ACC112 (cell line): ENCODE data around the gene MZB1.
A peak's percentile ranks its signal among the peaks of the same experiment; 100 is the strongest.
"Not testable (repeated sequence)": the region's sequence is repeated elsewhere in the genome, so short reads cannot be mapped to it uniquely, and the experiment has no call there.

Experiments used
- H2AFZ ChIP-seq: fragments of 200-600 bp; sonication (generic); one replicate; pipeline ENCODE4 v1.6.0; 2017; ENCODE audit warnings: antibody characterized with exemption, low read length; ENCODE audit not compliant: unreplicated experiment
- H3K27ac ChIP-seq: fragments of 200-600 bp; sonication (generic); 2 replicates; pipeline ENCODE4 v1.5.1; 2014; ENCODE audit warnings: low read depth, mild to moderate bottlenecking, antibody characterized with exemption, low read length, moderate library complexity
- H3K27me3 ChIP-seq: fragments of 200-600 bp; sonication (generic); 2 replicates; pipeline ENCODE4 v1.6.1; 2014; ENCODE audit warnings: mild to moderate bottlenecking, antibody characterized with exemption, low read length, moderate library complexity, mixed read lengths; ENCODE audit not compliant: insufficient read depth
- H3K36me3 ChIP-seq: fragments of 200-600 bp; sonication (generic); 2 replicates; pipeline ENCODE4 v1.6.1; 2016; ENCODE audit warnings: mild to moderate bottlenecking, antibody characterized with exemption, low read length, moderate library complexity, mixed read lengths; ENCODE audit not compliant: insufficient read depth
- H3K4me1 ChIP-seq: fragments of 200-600 bp; sonication (generic); one replicate; pipeline ENCODE4 v1.6.1; 2016; ENCODE audit warnings: low read length, mixed read lengths; ENCODE audit not compliant: insufficient read depth, unreplicated experiment, control insufficient read depth
- H3K4me3 ChIP-seq: fragments of 200-600 bp; sonication (generic); 2 replicates; pipeline ENCODE4 v1.5.1; 2014; ENCODE audit warnings: mild to moderate bottlenecking, low read depth, low read length
- H3K79me2 ChIP-seq: fragments of 200-600 bp; sonication (generic); one replicate; pipeline ENCODE4 v1.6.0; 2016; ENCODE audit warnings: low read length; ENCODE audit not compliant: control insufficient read depth, unreplicated experiment, insufficient read depth

MZB1 gene

GRCh38 chr5:139410121-139410992 lies 20.6 kb upstream of the MZB1 start:
- H3K27me3 ChIP-seq = no peaks in the 10 kb centered on the region
- H3K4me3 ChIP-seq = no peak overlapping the region
- H2AFZ ChIP-seq = no peak overlapping the region
- H3K27ac ChIP-seq = no peak overlapping the region
- H3K36me3 ChIP-seq = no peaks in the 10 kb centered on the region
- H3K79me2 ChIP-seq = no peaks in the 10 kb centered on the region
- H3K4me1 ChIP-seq = no peaks in the 10 kb centered on the region

GRCh38 chr5:139409116-139409515 lies 19.4 kb upstream of the MZB1 start:
- not testable (repeated sequence) for H3K4me1 ChIP-seq, H3K27ac ChIP-seq, H3K27me3 ChIP-seq

GRCh38 chr5:139408191-139408590 lies 18.5 kb upstream of the MZB1 start:
- H3K79me2 ChIP-seq = no peaks in the 10 kb centered on the region
- H3K4me3 ChIP-seq = no peak overlapping the region
- no peaks in the 10 kb centered on the region for H3K27me3 ChIP-seq
- H2AFZ ChIP-seq = no peak overlapping the region
- no peak overlapping the region for H3K27ac ChIP-seq
- H3K4me1 ChIP-seq = peaks cover 6% of the 10 kb centered on the region
- no peaks in the 10 kb centered on the region for H3K36me3 ChIP-seq

More at GRCh38 chr5:139409116-139409515, 19.4 kb upstream of the MZB1 start:
- H3K4me3 ChIP-seq, H3K79me2 ChIP-seq, H2AFZ ChIP-seq, H3K36me3 ChIP-seq: not testable (repeated sequence)

- H2AFZ ChIP-seq = no peak overlapping the region
These were observed 17.8 kb upstream of the MZB1 start for GRCh38 chr5:139407517-139407916.

GRCh38 chr5:139406963-139407362 lies 17.2 kb upstream of the MZB1 start:
- no peak overlapping the region for H3K4me3 ChIP-seq
- no peak overlapping the region for H3K27ac ChIP-seq
- peaks cover 11% of the 10 kb centered on the region for H3K4me1 ChIP-seq
- H3K36me3 ChIP-seq = no peaks in the 10 kb centered on the region
- H3K27me3 ChIP-seq = no peaks in the 10 kb centered on the region
- no peak overlapping the region for H2AFZ ChIP-seq
- no peaks in the 10 kb centered on the region for H3K79me2 ChIP-seq

More at GRCh38 chr5:139407517-139407916, 17.8 kb upstream of the MZB1 start:
- Histone ChIP-seq H3K4me3 (no peak overlapping the region), H3K4me1 (peaks cover 11% of the 10 kb centered on the region), H3K27me3 (no peaks in the 10 kb centered on the region), H3K36me3 (no peaks in the 10 kb centered on the region), H3K79me2 (no peaks in the 10 kb centered on the region), H3K27ac (no peak overlapping the region)

DNA sequence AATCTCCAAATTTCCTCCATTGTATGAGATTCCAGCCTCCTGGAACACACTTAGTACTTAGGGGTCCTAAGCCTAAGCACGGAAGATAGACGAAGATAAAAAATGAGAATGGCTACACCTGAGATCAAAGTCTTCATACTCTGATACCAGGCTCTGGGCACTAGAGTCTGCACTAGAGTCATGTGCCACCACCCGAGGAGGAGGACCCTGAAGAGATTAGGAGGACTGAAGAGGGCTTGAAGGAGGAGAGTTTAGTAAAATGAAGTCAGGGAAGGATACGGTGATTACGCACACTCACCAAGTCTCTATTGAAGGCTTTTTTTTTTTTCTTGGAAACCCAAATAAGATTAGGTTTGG lies 14.7 kb upstream of the MZB1 start:
- Histone ChIP-seq H3K4me3 (peak overlapping the region; percentile 75), H3K27me3 (no peaks in the 10 kb centered on the region), H3K36me3 (no peaks in the 10 kb centered on the region), H3K4me1 (peaks cover 11% of the 10 kb centered on the region), H3K27ac (peak overlapping the region; percentile 90), H3K79me2 (no peaks in the 10 kb centered on the region), H2AFZ (peak overlapping the region; percentile 84)

- peak within 1 kb of the TSS; percentile 75 for H3K4me3 ChIP-seq
- peak within 1 kb of the TSS; percentile 84 for H2AFZ ChIP-seq
- H3K4me1 ChIP-seq = peaks cover 11% of the 10 kb centered on the region
- H3K27ac ChIP-seq = peak within 1 kb of the TSS; percentile 90
- no peaks in the 10 kb centered on the region for H3K27me3 ChIP-seq
- H3K79me2 ChIP-seq = no peaks in the 10 kb centered on the region
- H3K36me3 ChIP-seq = no peaks in the 10 kb centered on the region
These were observed 14.2 kb upstream of the MZB1 start, which contains the start of gene SPATA24 for GRCh38 chr5:139403787-139404483. Gene SPATA24, minus strand, starts transcription at chr5:139404089. Its CDS starts 29 bp downstream, at chr5:139404060.

GRCh38 chr5:139403418-139403786 lies 13.7 kb upstream of the MZB1 start:
- Histone ChIP-seq H3K4me3 (peak overlapping the region; percentile 75), H3K36me3 (no peaks in the 10 kb centered on the region), H3K79me2 (no peaks in the 10 kb centered on the region), H3K27ac (peak overlapping the region; percentile 90), H3K27me3 (no peaks in the 10 kb centered on the region), H2AFZ (peak overlapping the region; percentile 80), H3K4me1 (peaks cover 11% of the 10 kb centered on the region)

- Histone ChIP-seq H3K27ac (no peak overlapping the region), H3K36me3 (no peaks in the 10 kb centered on the region), H2AFZ (no peak overlapping the region), H3K4me1 (peaks cover 11% of the 10 kb centered on the region), H3K4me3 (peak overlapping the region; percentile 75), H3K79me2 (no peaks in the 10 kb centered on the region), H3K27me3 (no peaks in the 10 kb centered on the region)
These were observed 12.9 kb upstream of the MZB1 start for GRCh38 chr5:139402561-139403158.

GRCh38 chr5:139401546-139401945 lies 11.8 kb upstream of the MZB1 start:
- Histone ChIP-seq H3K4me1 (peaks cover 11% of the 10 kb centered on the region), H3K79me2 (no peaks in the 10 kb centered on the region), H3K36me3 (no peaks in the 10 kb centered on the region), H3K27me3 (no peaks in the 10 kb centered on the region), H2AFZ (no peak overlapping the region), H3K4me3 (no peak overlapping the region), H3K27ac (no peak overlapping the region)
